HL-60 (cell line): ENCODE measurements around the gene MICB.

ENCODE experiments used
- DNase-seq, 2 experiments: peaks; one replicate each; pipeline ENCODE4 v3.0.0-alpha.2; 2010 to 2020; ENCODE audit warnings: low read depth in 1 of 2, low spot score in 1 of 2
- H3K27ac ChIP-seq: fragments of 250-450 bp; sonication (Bioruptor Pico); replicated peaks from 2 replicates; pipeline ENCODE4 v1.5.1; 2020; ENCODE audit warnings: mild to moderate bottlenecking, moderate library complexity
- H3K27me3 ChIP-seq: fragments of 250-450 bp; sonication (Bioruptor Pico); 2 replicates; pipeline ENCODE4 v1.5.1; 2021; ENCODE audit warnings: mild to moderate bottlenecking, moderate library complexity; ENCODE audit not compliant: insufficient read depth, poor library complexity, severe bottlenecking
- H3K4me3 ChIP-seq: replicated peaks from 2 replicates; pipeline ENCODE4 v1.5.1; 2011; ENCODE audit warnings: mild to moderate bottlenecking, control low read depth, low read length; ENCODE audit not compliant: insufficient read depth
- GABPA ChIP-seq: IDR thresholded peaks from 2 replicates; pipeline ENCODE4 v1.6.1; 2012; ENCODE audit warnings: low read depth
- POLR2AphosphoS5 ChIP-seq: IDR thresholded peaks from 2 replicates; pipeline ENCODE4 v1.6.1; 2012; ENCODE audit warnings: low read depth
- REST ChIP-seq: IDR thresholded peaks from 2 replicates; pipeline ENCODE4 v1.6.1; 2012; ENCODE audit warnings: low read depth; ENCODE audit not compliant: insufficient replicate concordance
- SPI1 ChIP-seq: IDR thresholded peaks from 2 replicates; pipeline ENCODE4 v1.6.1; 2012; ENCODE audit warnings: low read depth, mild to moderate bottlenecking, borderline replicate concordance
- TF ChIP-seq, protein P1 (sequence below): IDR thresholded peaks from one replicate; pipeline ENCODE4 v1.5.1; 2011; ENCODE audit warnings: low read length, control low read depth, inconsistent platforms; ENCODE audit not compliant: insufficient read depth

MICB gene

DNA sequence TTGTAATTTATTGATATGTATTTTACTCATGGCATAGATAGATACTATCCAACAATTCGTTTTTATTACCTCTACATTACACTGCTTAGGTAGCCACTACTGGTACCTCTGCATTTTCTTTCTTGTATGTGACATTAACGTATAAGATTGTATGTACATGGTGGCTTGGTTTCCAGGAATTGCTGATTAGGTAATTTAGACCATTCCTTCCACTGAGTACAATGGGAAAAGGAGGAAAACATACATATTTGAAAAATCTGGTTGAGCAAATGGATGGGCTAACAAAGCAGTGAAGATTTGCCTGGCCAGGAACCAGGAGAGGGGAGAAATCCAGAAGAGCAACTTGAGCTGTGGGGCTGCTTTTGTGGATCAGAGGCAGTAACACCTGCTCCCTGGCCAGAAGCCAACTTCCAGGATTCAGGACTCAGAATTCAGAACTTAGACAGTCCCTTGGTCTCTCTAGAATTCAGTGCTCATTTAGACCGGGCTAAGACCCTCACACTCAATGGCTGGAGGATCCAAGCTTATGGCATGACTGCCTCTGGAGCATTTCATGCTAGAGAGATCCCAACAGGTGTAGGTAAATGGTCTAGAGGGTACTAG, 17.9 kb upstream of the MICB start:
- no peaks in the 10 kb centered on the region for H3K27me3 ChIP-seq
- no peak overlapping the region for H3K4me3 ChIP-seq
- TF ChIP-seq, protein P1, sequence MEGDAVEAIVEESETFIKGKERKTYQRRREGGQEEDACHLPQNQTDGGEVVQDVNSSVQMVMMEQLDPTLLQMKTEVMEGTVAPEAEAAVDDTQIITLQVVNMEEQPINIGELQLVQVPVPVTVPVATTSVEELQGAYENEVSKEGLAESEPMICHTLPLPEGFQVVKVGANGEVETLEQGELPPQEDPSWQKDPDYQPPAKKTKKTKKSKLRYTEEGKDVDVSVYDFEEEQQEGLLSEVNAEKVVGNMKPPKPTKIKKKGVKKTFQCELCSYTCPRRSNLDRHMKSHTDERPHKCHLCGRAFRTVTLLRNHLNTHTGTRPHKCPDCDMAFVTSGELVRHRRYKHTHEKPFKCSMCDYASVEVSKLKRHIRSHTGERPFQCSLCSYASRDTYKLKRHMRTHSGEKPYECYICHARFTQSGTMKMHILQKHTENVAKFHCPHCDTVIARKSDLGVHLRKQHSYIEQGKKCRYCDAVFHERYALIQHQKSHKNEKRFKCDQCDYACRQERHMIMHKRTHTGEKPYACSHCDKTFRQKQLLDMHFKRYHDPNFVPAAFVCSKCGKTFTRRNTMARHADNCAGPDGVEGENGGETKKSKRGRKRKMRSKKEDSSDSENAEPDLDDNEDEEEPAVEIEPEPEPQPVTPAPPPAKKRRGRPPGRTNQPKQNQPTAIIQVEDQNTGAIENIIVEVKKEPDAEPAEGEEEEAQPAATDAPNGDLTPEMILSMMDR: no peak
- TF ChIP-seq POLR2AphosphoS5 (no peak), REST (no peak), SPI1 (no peak), GABPA (no peak)
- H3K27ac ChIP-seq: no peak overlapping the region
- no peak for DNase-seq

- H3K27me3 ChIP-seq: no peaks in the 10 kb centered on the region
Observed at GRCh38 chr6:31480574-31480973, 17.4 kb upstream of the MICB start.

DNA sequence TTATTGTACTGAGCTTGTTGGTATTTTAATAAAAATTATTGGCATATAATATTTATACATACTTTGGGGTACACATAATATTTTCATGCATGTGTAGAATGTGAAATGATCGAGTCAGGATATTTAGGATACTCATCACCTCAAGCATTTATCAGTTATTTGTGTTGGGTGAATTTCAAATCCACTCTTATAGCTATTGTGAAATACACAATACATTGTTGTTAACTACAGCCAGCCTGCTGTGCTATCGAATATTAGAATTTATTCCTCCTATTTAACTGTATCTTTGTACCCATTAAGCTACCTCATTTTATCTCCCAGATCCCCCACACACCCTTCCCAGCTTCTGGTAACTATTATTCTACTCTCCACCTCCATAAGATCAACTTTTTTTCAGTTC, 14.6 kb upstream of the MICB start:
- TF ChIP-seq SPI1: no peak
- no peak for TF ChIP-seq GABPA
- no peak for TF ChIP-seq POLR2AphosphoS5
- TF ChIP-seq, protein P1: no peak
- no peak for TF ChIP-seq REST

More at GRCh38 chr6:31480574-31480973, 17.4 kb upstream of the MICB start:
- TF ChIP-seq REST (no peak), POLR2AphosphoS5 (no peak), GABPA (no peak)
- no peak for DNase-seq
- no peak overlapping the region for H3K27ac ChIP-seq
- no peak overlapping the region for H3K4me3 ChIP-seq

More for the DNA sequence above, 14.6 kb upstream of the MICB start:
- H3K4me3 ChIP-seq: no peak overlapping the region
- no peak overlapping the region for H3K27ac ChIP-seq
- H3K27me3 ChIP-seq: no peaks in the 10 kb centered on the region
- no peak for DNase-seq
